T-helper 1 cell treated with Interleukin-12 subunit alpha and Interleukin-12 subunit beta and Interleukin-4 antibody, amounts not matched to agents 30 μg/mL and 1 μg/mL, for 36 hours (primary cell): ENCODE measurements around the gene GPR17.

Experiments
- H3K27ac Mint-ChIP-seq: one replicate; pipeline ENCODE4 v1.8.0; 2021; ENCODE audit warnings: mild to moderate bottlenecking, mixed read lengths
- H3K27me3 Mint-ChIP-seq: one replicate; pipeline ENCODE4 v1.8.0; 2021; ENCODE audit warnings: low read depth, mixed read lengths
- H3K36me3 Mint-ChIP-seq: one replicate; pipeline ENCODE4 v1.8.0; 2021; ENCODE audit warnings: low read depth, mixed read lengths
- H3K4me1 Mint-ChIP-seq: one replicate; pipeline ENCODE4 v1.8.0; 2021; ENCODE audit warnings: low read depth, mixed read lengths
- H3K4me3 Mint-ChIP-seq: one replicate; pipeline ENCODE4 v1.8.0; 2021; ENCODE audit warnings: mild to moderate bottlenecking, moderate library complexity, mixed read lengths
- H3K9me3 Mint-ChIP-seq: one replicate; pipeline ENCODE4 v1.8.0; 2021; ENCODE audit warnings: mixed read lengths

Gene GPR17

DNA sequence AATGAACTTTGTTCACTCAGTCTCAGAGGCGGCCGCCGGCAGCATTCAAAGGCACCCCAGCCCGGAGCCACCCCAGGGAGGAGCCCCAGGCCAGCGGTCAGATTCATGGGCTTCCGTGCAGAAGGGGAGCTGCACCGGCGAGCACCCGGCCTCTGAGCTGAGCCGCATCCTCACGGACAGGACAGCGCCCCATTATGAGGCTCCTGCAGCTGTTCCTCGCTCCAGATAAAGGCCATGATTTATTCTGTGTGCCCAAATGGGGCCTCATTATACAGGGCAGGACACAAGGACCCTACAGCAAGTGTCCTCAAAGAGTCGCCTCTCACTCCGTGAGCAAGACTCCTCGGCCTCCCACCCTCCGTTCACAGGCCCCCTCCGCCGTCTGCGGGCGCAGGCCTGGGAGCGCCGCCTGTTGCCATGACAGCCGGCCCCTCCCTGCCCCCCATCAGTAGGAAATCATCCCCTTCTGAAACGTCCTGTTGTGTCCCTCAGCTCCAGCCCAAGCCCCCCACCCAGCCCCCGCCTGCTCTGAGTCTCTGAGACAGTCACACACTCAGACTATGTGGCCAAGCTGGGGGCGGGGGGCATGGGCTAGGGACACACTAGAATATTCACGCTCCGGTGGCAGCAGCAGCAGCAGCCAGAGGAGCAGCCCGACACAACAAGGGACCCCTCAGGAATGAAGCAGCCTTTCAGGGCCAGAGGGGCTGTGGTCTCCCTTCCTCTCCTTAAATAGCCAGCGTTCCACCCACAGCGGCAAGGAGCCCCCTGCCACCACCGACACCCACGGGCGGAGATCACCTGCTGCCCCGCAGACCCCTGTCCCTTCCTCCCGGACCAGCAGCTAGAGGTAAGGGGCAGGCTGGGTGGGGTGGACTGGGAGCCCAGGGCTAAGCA, at the start of gene GPR17:
Gene GPR17, plus strand, starts transcription at position 759 of the 897 bp plus-strand sequence. CDS start 4,583 bp downstream, outside the sequence.
- Mint-ChIP-seq H3K9me3 (no peaks in the 10 kb centered on the region), H3K27me3 (no peaks in the 10 kb centered on the region), H3K4me1 (peaks cover 5% of the 10 kb centered on the region), H3K4me3 (no peak within 1 kb of the TSS), H3K36me3 (no peaks in the 10 kb centered on the region), H3K27ac (no peak within 1 kb of the TSS)

DNA sequence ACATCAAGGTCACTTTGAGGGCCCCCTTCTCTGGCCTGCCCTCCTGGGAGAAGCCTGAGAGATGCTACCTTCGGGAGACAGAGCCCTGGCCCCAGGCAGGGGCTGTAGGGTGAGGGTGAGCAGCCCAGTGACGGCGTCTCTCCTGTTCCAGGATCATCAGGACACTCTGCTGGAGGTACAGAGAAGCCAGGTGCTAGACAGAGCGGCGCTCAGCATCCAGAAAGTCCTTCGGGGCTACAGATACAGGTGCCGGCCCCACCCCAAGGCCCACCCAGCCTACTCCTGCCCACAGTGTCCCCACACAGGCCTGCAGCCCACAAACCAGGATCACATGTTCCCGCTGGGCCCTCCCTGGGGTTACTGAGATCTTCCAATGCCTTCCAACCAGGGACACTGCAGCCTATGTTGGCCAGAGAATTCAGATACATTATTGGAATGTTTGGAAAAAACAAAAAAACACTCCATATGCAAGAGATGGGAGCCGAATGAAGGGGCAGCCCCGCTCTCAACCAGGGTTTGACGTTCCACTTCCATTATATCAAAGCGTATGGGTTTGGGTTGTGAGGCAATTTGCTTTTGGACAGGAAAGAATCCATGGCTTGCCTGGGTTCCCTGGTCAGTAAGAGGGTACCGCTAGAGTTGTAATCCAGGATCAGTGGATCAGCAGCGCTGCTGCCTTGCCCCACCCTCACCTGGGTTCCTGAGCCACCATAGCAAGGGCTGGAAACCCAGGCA, 49.5 kb upstream of the GPR17 start:
- H3K36me3 Mint-ChIP-seq, result no peaks in the 10 kb centered on the region
- H3K27me3 Mint-ChIP-seq, result no peaks in the 10 kb centered on the region
- no peak overlapping the region for H3K4me3 Mint-ChIP-seq
- H3K27ac Mint-ChIP-seq, result no peak overlapping the region
- peaks cover 3% of the 10 kb centered on the region for H3K4me1 Mint-ChIP-seq
- H3K9me3 Mint-ChIP-seq, result peaks cover 3% of the 10 kb centered on the region

- Mint-ChIP-seq H3K4me1 (peaks cover 3% of the 10 kb centered on the region), H3K4me3 (no peak overlapping the region), H3K27ac (no peak overlapping the region), H3K36me3 (no peaks in the 10 kb centered on the region), H3K9me3 (peaks cover 9% of the 10 kb centered on the region), H3K27me3 (no peaks in the 10 kb centered on the region)
These were observed 48.6 kb upstream of the GPR17 start for GRCh38 chr2:127597046-127597983.

DNA sequence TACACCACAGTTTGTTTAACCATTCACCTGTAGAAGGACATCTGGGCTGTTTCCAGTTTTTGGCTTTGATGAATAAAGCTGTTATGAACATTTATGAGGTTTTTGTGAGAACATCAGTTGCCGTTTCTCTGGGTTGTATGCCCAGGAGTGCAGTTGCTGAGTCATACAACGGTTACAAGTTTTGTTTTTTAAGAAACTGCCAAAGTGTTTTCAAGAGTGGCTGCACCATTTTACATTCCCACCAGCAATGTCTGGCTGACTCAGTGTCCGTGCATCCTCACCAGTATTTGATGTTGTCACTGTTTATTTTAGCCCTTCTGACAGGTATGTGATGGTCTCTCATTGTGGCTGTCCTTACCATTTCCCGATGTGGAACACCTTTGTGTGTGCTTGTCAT, 48.0 kb upstream of the GPR17 start:
- Mint-ChIP-seq H3K4me3 (no peak overlapping the region), H3K27ac (no peak overlapping the region), H3K27me3 (no peaks in the 10 kb centered on the region), H3K36me3 (peaks cover under 1% of the 10 kb centered on the region), H3K9me3 (peaks cover 12% of the 10 kb centered on the region), H3K4me1 (peaks cover 3% of the 10 kb centered on the region)

DNA sequence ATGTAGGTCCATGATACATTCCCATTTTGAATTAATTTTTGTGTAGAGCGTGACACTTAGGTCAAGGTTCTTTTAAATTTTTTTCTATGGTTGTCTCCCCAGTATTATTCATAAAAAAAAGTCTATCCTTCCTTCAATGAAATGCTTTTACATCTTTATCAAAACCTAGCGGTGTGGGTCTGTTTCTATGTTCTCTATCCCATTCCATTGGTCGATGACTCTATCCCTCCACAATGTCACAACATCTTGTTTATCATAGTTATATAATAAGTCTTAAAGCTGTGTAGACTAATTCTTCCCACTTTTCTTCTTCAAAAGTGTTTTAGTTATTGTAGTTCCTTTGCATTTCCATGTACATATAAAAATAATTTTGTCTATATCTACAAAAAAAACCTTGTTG, 47.2 kb upstream of the GPR17 start:
- no peak overlapping the region for H3K4me3 Mint-ChIP-seq
- no peaks in the 10 kb centered on the region for H3K27me3 Mint-ChIP-seq
- H3K27ac Mint-ChIP-seq, result no peak overlapping the region
- H3K9me3 Mint-ChIP-seq, result peaks cover 15% of the 10 kb centered on the region
- peaks cover 4% of the 10 kb centered on the region for H3K36me3 Mint-ChIP-seq
- peaks cover 3% of the 10 kb centered on the region for H3K4me1 Mint-ChIP-seq

DNA sequence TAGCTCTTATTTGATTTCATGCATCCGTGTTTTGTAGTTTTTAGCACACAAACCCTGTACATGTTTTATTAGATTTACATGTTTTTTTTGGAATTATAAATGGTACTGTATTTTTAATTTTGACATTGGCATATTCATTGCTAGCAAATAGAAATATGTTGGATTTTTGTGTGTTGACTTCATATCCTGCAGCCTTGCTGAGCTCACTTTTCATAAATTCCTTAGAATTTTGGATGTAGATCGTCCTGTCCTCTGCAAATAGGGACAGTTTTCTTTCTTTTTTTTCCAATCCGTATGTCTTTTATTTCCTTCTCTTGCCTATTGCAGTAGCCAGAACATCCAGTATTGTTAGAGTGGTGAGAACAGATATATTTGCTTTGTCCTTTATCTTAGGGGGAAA, 46.7 kb upstream of the GPR17 start:
- H3K27ac Mint-ChIP-seq, result no peak overlapping the region
- no peaks in the 10 kb centered on the region for H3K27me3 Mint-ChIP-seq

GRCh38 chr2:127604986-127605385, 41.0 kb upstream of the GPR17 start:
- H3K4me3 Mint-ChIP-seq, result no peak overlapping the region
- H3K4me1 Mint-ChIP-seq, result peaks cover 6% of the 10 kb centered on the region
- H3K27me3 Mint-ChIP-seq, result no peaks in the 10 kb centered on the region
- no peak overlapping the region for H3K27ac Mint-ChIP-seq
- H3K9me3 Mint-ChIP-seq, result peaks cover 15% of the 10 kb centered on the region
- peaks cover 4% of the 10 kb centered on the region for H3K36me3 Mint-ChIP-seq

More for the DNA sequence above, 46.7 kb upstream of the GPR17 start:
- no peak overlapping the region for H3K4me3 Mint-ChIP-seq
- H3K9me3 Mint-ChIP-seq, result peaks cover 15% of the 10 kb centered on the region
- peaks cover 4% of the 10 kb centered on the region for H3K36me3 Mint-ChIP-seq
- H3K4me1 Mint-ChIP-seq, result peaks cover 5% of the 10 kb centered on the region

- no peaks in the 10 kb centered on the region for H3K27me3 Mint-ChIP-seq
- peaks cover 4% of the 10 kb centered on the region for H3K36me3 Mint-ChIP-seq
- no peak overlapping the region for H3K4me3 Mint-ChIP-seq
- H3K27ac Mint-ChIP-seq, result no peak overlapping the region
- H3K9me3 Mint-ChIP-seq, result peaks cover 15% of the 10 kb centered on the region
- H3K4me1 Mint-ChIP-seq, result peaks cover 6% of the 10 kb centered on the region
These were observed 40.2 kb upstream of the GPR17 start for GRCh38 chr2:127605691-127606263.

- Mint-ChIP-seq H3K9me3 (peaks cover 10% of the 10 kb centered on the region), H3K4me1 (peaks cover 6% of the 10 kb centered on the region), H3K4me3 (no peak overlapping the region), H3K36me3 (peaks cover 4% of the 10 kb centered on the region), H3K27ac (no peak overlapping the region), H3K27me3 (no peaks in the 10 kb centered on the region)
These were observed 39.1 kb upstream of the GPR17 start for GRCh38 chr2:127606625-127607398.

- peaks cover 6% of the 10 kb centered on the region for H3K4me1 Mint-ChIP-seq
- H3K36me3 Mint-ChIP-seq, result peaks cover 4% of the 10 kb centered on the region
- no peak overlapping the region for H3K27ac Mint-ChIP-seq
- no peak overlapping the region for H3K4me3 Mint-ChIP-seq
- H3K9me3 Mint-ChIP-seq, result peaks cover 6% of the 10 kb centered on the region
- H3K27me3 Mint-ChIP-seq, result no peaks in the 10 kb centered on the region
These were observed 38.5 kb upstream of the GPR17 start for GRCh38 chr2:127607399-127607908.

GRCh38 chr2:127608061-127609030, 37.6 kb upstream of the GPR17 start:
- Mint-ChIP-seq H3K4me3 (no peak overlapping the region), H3K27ac (no peak overlapping the region), H3K9me3 (peaks cover 4% of the 10 kb centered on the region), H3K4me1 (peaks cover 6% of the 10 kb centered on the region), H3K36me3 (no peaks in the 10 kb centered on the region), H3K27me3 (no peaks in the 10 kb centered on the region)

DNA sequence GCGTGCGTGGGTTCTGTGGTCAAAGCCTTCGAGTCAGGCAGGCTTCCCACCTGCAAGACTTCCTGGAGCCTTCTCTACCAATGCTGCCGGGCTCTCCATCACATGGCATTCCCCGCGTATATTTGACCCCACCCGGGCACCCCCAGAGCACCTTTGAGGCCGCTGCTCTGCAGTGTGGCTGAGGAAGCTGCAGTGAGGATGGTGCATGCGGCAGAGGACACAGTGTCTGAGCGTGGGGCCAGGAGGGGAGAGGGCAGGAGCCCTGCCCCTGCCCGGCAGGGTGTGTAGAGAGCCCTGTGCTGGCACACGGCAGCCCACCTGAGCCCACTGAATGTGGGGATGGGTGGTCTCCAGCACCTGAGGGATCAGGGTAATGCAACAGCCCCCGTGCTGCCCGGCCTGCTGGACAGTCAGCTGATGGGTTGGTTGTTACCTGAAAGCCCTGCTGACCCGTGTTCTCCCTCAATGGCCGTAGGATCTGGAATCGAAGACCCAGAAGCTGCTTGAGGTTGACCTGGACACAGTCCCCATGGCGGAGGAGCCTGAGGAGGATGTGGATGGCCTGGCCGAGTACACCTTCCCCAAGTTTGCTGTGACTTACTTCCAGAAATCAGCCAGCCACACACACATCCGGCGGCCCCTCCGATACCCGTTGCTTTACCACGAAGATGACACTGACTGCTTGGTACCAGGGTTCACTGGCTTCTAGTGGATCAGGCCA, 36.8 kb upstream of the GPR17 start:
- no peak overlapping the region for H3K27ac Mint-ChIP-seq
- H3K36me3 Mint-ChIP-seq, result no peaks in the 10 kb centered on the region
- peaks cover 9% of the 10 kb centered on the region for H3K9me3 Mint-ChIP-seq
- H3K4me1 Mint-ChIP-seq, result peaks cover 4% of the 10 kb centered on the region
- no peak overlapping the region for H3K4me3 Mint-ChIP-seq
- H3K27me3 Mint-ChIP-seq, result peaks cover 6% of the 10 kb centered on the region
